Fibroblast of the aortic adventitia (primary cell): ENCODE measurements around the gene MACROD1. TPM values are rescaled to one million over a fixed set of nuclear protein-coding genes. Genes with fewer than 3 reads are reported as not detected.
"Not testable (repeated sequence)": the region's sequence is repeated elsewhere in the genome, so short reads cannot be mapped to it uniquely, and the experiment has no call there.

ENCODE experiments used
- DNase-seq: peaks from one replicate; pipeline ENCODE4 v3.0.0-alpha.2; 2010; ENCODE audit warnings: low read depth
- H3K4me3 ChIP-seq: 2 replicates; pipeline ENCODE4 v1.5.1; 2011; ENCODE audit warnings: low read depth, mild to moderate bottlenecking, control low read depth, low read length, moderate library complexity
- total RNA-seq: library from RNA; depleted of rRNA; stranded (reverse); fragments of >200 nt; gene quantifications from 2 replicates; pipeline ENCODE4 v1.2.3, GENCODE V29; 2012; ENCODE audit warnings: low replicate concordance
- TF ChIP-seq, protein P1 (sequence below): IDR thresholded peaks from 2 replicates; pipeline ENCODE4 v1.5.1; 2011; ENCODE audit warnings: mild to moderate bottlenecking, low read length, control low read depth, inconsistent platforms; ENCODE audit not compliant: insufficient read depth

MACROD1 gene
- total RNA-seq, 1 donor = 14.5 TPM

- TF ChIP-seq, protein P1, sequence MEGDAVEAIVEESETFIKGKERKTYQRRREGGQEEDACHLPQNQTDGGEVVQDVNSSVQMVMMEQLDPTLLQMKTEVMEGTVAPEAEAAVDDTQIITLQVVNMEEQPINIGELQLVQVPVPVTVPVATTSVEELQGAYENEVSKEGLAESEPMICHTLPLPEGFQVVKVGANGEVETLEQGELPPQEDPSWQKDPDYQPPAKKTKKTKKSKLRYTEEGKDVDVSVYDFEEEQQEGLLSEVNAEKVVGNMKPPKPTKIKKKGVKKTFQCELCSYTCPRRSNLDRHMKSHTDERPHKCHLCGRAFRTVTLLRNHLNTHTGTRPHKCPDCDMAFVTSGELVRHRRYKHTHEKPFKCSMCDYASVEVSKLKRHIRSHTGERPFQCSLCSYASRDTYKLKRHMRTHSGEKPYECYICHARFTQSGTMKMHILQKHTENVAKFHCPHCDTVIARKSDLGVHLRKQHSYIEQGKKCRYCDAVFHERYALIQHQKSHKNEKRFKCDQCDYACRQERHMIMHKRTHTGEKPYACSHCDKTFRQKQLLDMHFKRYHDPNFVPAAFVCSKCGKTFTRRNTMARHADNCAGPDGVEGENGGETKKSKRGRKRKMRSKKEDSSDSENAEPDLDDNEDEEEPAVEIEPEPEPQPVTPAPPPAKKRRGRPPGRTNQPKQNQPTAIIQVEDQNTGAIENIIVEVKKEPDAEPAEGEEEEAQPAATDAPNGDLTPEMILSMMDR = no peak
- no peak overlapping the region for H3K4me3 ChIP-seq
- DNase-seq = no peak
Observed at GRCh38 chr11:64163951-64164350, 2.0 kb downstream of the MACROD1 start.

DNA sequence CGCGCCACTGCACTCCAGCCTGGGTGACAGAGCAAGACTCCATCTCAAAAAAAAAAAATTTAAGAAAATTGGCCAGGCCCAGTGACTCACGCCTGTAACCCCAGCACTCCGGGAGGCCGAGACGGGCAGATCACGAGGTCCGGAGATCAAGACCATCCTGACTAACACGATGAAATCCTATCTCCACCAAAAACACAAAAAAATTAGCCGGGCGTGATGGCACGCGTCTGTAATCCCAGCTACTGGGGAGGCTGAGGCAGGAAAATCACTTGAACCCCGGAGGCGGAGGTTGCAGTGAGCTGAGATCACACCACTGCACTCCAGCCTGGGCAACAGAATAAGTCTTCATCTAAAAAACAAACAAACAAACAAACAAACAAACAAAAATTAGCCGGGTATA, 3.1 kb downstream of the MACROD1 start:
- DNase-seq, H3K4me3 ChIP-seq: not testable (repeated sequence)

- no peak for DNase-seq
- TF ChIP-seq, protein P1 = no peak
- H3K4me3 ChIP-seq = no peak overlapping the region
Observed at GRCh38 chr11:64161037-64161436, 4.9 kb downstream of the MACROD1 start.

- no peak for DNase-seq
- no peak overlapping the region for H3K4me3 ChIP-seq
- TF ChIP-seq, protein P1 = no peak
Observed at GRCh38 chr11:64157631-64158394, 8.1 kb downstream of the MACROD1 start.

DNA sequence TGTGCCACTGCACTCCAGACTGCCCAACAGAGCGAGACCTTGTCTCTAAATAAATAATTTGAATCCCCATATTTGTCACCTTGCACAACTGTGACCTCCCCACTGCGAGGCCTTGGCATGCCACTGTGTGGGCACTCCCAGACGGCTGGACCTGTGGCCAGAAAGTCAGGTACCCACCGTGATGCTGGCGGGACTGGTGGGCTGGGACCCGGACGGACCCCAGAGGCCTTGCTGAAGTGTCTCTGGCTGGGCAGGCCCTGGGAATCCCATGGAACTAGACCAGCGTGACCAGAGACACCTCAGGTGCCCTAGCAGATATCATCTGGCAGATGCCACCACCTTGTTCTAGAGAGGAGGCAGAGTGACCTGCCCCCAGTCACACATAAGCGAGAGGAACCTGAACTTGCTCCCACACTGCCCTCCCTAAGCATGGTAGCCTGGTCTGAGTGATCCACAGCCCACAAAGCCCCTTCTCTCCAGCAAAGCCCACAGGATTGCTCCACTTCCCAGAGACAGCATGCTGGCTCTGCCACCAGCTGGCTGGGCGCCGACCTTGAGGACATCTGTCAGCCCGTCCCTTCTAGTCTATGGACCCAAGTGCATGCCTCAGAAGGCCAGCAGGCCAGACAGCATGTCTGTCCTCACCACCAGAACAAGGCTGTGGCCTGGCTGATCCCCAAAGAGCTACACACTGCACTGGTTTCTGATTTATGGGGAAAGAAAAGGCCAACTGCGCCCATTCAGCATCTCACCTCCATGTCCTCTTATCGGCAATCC, 9.5 kb downstream of the MACROD1 start:
- no peak for DNase-seq
- H3K4me3 ChIP-seq = no peak overlapping the region
- TF ChIP-seq, protein P1 = no peak

DNA sequence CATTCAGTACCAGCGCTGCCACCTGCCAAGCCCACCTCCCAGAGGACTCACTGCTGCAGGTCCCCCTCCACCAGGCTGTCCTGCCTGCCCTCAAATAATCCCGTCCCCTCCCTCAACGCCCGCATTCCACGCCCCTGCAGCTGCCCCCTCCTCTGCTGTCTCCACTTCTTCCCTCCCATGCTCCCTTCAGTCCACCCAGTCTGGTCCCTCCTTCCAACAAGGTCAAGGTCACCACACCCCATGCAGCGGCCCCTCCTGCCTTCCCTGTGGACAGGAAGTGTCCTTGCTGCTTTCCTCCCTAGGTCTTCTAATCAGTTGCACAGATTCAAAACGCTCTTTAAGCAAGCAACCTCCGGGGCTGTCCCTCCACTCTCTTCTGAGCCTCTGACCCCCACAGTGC, 12.1 kb downstream of the MACROD1 start:
- no peak overlapping the region for H3K4me3 ChIP-seq
- TF ChIP-seq, protein P1 = no peak
- DNase-seq = no peak
